GM19238 (cell line): ENCODE results near the gene DUSP23.

Experiments
- DNase-seq: peaks from one replicate; pipeline ENCODE4 v3.0.0; 2011; ENCODE audit warnings: low spot score; ENCODE audit not compliant: insufficient read length

DUSP23 gene

GRCh38 chr1:159828176-159828575, 47.4 kb downstream of the DUSP23 start:
- DNase-seq = no peak

- no peak for DNase-seq
These were observed 48.0 kb downstream of the DUSP23 start for GRCh38 chr1:159828581-159829272.

- DNase-seq = peak; percentile 32
These were observed 48.5 kb downstream of the DUSP23 start for GRCh38 chr1:159829273-159829634.

GRCh38 chr1:159829822-159830465, 49.2 kb downstream of the DUSP23 start:
- no peak for DNase-seq

GRCh38 chr1:159830722-159831121, 50.0 kb downstream of the DUSP23 start:
- DNase-seq = no peak

GRCh38 chr1:159831412-159832141, 50.8 kb downstream of the DUSP23 start:
- DNase-seq = no peak
